Adipocyte (in vitro differentiated cells): ENCODE measurements around the gene RELN.
"Not testable (repeated sequence)": the region's sequence is repeated elsewhere in the genome, so short reads cannot be mapped to it uniquely, and the experiment has no call there.

ENCODE experiments used
- DNase-seq: peaks from one replicate; pipeline ENCODE4 v3.0.0-alpha.2; 2015; ENCODE audit warnings: low read depth
- H3K27me3 ChIP-seq: replicated peaks from 2 replicates; pipeline ENCODE4 v1.7.0; 2013; ENCODE audit warnings: mild to moderate bottlenecking, low read length, moderate library complexity; ENCODE audit not compliant: control insufficient read depth, insufficient read depth
- H3K36me3 ChIP-seq: 2 replicates; pipeline ENCODE4 v1.7.0; 2013; ENCODE audit warnings: low read length, mild to moderate bottlenecking, moderate library complexity; ENCODE audit not compliant: control insufficient read depth, insufficient read depth, severe bottlenecking
- H3K4me1 ChIP-seq: 2 replicates; pipeline ENCODE4 v1.7.0; 2013; ENCODE audit warnings: mild to moderate bottlenecking, low read length, moderate library complexity; ENCODE audit not compliant: control insufficient read depth, insufficient read depth
- H3K4me3 ChIP-seq: 2 replicates; pipeline ENCODE4 v1.7.0; 2013; ENCODE audit warnings: mild to moderate bottlenecking, low read length, moderate library complexity
- H3K9ac ChIP-seq: 2 replicates; pipeline ENCODE4 v1.7.0; 2013; ENCODE audit warnings: mild to moderate bottlenecking, low read length, moderate library complexity
- H3K9me3 ChIP-seq: 2 replicates; pipeline ENCODE4 v1.7.0; 2013; ENCODE audit warnings: mild to moderate bottlenecking, low read length, moderate library complexity; ENCODE audit not compliant: control insufficient read depth

Gene RELN

DNA sequence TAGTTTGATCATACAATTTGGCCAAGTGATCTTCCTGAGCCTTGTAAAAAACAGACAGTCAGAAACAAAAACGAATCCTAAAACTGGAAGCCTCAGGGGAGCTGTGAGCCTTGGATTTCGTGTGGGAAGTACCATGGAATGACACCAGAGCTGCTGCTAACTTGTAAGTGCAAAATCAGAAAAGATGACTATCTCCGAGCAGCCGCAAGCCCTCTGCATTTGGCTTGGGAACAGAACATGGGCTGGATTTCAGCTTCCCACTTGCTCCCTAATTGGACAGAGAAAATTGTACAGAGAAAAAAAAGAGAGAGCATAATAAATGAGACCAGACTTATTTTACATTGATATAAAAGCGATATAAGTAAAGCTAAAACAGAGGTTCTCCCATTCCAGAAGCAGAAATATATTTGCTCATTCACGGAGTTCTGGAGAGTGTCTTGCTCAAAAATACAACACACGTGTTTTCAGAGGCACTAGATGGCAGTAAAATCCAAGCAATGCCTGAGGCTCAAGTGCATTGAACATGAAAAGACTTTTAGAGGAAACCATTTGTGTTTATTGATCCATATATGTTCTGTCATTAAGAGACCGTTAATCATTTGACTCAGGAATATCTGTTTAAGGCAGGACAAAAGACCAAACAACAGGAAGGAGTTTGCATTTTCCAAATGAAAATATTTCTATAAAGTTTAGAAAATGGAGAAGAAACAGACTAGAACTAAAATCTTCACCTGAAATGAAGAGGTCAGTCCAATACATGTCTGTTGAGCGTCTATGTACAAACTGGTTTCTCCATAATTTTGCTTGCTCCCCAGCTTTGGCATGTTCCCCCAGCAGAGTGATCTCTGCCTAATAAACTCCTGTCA lies 465.2 kb downstream of the RELN start:
- H3K27me3 ChIP-seq: no peaks in the 10 kb centered on the region
- peak overlapping the region; percentile 41 for H3K9ac ChIP-seq
- H3K9me3 ChIP-seq: no peaks in the 10 kb centered on the region
- DNase-seq: peak; percentile 67
- H3K4me3 ChIP-seq: peak overlapping the region; percentile 71
- peaks cover 14% of the 10 kb centered on the region for H3K4me1 ChIP-seq
- H3K36me3 ChIP-seq: no peaks in the 10 kb centered on the region

DNA sequence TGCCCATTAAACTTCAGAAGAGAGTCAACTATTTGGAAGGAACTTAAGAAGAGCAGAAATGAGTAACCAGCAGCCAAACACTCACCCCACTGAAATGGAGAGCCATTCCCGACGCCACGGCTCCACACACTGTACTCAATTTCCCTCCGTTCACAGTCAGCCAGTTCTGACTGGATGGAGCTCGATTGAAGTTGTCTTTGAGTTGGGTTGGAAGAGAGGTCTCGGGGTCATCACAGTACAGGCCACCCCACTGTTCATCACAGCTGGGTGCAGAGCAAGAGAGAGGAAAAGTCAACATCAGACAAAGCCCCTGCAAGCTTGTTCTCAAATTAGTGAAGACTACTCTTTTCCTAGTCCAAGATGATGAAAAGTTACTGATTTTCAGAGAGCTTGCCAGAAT lies 467.5 kb downstream of the RELN start:
- no peaks in the 10 kb centered on the region for H3K36me3 ChIP-seq

GRCh38 chr7:103504505-103505135 lies 484.8 kb downstream of the RELN start:
- peaks cover 10% of the 10 kb centered on the region for H3K4me1 ChIP-seq
- no peak overlapping the region for H3K4me3 ChIP-seq
- DNase-seq: no peak
- no peaks in the 10 kb centered on the region for H3K36me3 ChIP-seq
- H3K27me3 ChIP-seq: no peaks in the 10 kb centered on the region
- H3K9ac ChIP-seq: no peak overlapping the region
- no peaks in the 10 kb centered on the region for H3K9me3 ChIP-seq

More for the DNA sequence above, 467.5 kb downstream of the RELN start:
- DNase-seq: no peak
- H3K4me3 ChIP-seq: no peak overlapping the region
- no peaks in the 10 kb centered on the region for H3K27me3 ChIP-seq
- H3K4me1 ChIP-seq: peaks cover 14% of the 10 kb centered on the region
- H3K9me3 ChIP-seq: no peaks in the 10 kb centered on the region
- no peak overlapping the region for H3K9ac ChIP-seq

DNA sequence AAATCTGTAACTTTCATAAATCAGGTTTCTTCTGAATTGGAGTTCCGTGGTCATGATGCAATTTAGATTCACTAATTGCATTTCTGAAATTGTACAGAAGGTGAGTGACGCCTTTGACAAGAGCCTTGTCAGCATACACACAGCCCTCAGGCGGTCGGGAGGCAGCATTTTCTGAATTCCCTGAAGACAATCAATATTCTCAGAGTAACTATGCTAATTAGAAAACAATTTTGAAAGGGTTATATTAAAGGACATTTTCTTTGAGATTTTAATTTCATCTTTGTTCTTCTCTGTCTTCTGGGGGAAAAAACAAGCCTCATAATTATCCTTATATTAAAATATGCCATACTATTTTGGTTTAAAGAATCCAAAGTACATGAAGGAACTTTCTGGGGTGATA lies 488.3 kb downstream of the RELN start:
- Histone ChIP-seq H3K9ac (no peak overlapping the region), H3K27me3 (no peaks in the 10 kb centered on the region)

GRCh38 chr7:103499976-103500375 lies 489.5 kb downstream of the RELN start:
- Histone ChIP-seq H3K9me3 (no peaks in the 10 kb centered on the region), H3K9ac (no peak overlapping the region), H3K4me1 (peaks cover 23% of the 10 kb centered on the region), H3K27me3 (no peaks in the 10 kb centered on the region), H3K4me3 (no peak overlapping the region), H3K36me3 (no peaks in the 10 kb centered on the region)
- peak; percentile 23 for DNase-seq

More for the DNA sequence above, 488.3 kb downstream of the RELN start:
- no peak overlapping the region for H3K4me3 ChIP-seq
- no peaks in the 10 kb centered on the region for H3K9me3 ChIP-seq
- H3K4me1 ChIP-seq: peaks cover 16% of the 10 kb centered on the region
- no peaks in the 10 kb centered on the region for H3K36me3 ChIP-seq
- no peak for DNase-seq

- H3K36me3 ChIP-seq: peaks cover 23% of the 10 kb centered on the region
- no peaks in the 10 kb centered on the region for H3K9me3 ChIP-seq
- H3K9ac ChIP-seq: no peak overlapping the region
- H3K4me3 ChIP-seq: no peak overlapping the region
- no peak for DNase-seq
- H3K4me1 ChIP-seq: no peaks in the 10 kb centered on the region
- no peaks in the 10 kb centered on the region for H3K27me3 ChIP-seq
Observed at GRCh38 chr7:103487419-103487818, 502.0 kb downstream of the RELN start.

DNA sequence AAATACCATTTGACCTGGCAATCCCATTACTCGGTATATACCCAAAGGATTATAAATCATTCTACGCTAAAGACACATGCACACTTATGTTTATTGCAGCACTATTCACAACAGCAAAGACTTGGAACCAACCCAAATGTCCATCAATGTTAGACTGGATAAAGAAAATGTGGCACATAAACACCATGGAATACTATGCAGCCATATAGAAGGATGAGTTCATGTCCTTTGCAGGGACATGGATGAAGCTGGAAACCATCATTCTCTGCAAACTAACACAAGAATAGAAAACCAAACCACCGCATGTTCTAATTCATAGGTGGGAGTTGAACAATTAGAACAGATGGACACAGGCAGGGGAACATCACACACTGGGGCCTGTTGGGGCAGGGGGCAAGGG lies 502.6 kb downstream of the RELN start:
- not testable (repeated sequence) for H3K4me3 ChIP-seq, H3K9ac ChIP-seq, DNase-seq, H3K4me1 ChIP-seq, H3K27me3 ChIP-seq, H3K9me3 ChIP-seq
- peaks cover 25% of the 10 kb centered on the region for H3K36me3 ChIP-seq

DNA sequence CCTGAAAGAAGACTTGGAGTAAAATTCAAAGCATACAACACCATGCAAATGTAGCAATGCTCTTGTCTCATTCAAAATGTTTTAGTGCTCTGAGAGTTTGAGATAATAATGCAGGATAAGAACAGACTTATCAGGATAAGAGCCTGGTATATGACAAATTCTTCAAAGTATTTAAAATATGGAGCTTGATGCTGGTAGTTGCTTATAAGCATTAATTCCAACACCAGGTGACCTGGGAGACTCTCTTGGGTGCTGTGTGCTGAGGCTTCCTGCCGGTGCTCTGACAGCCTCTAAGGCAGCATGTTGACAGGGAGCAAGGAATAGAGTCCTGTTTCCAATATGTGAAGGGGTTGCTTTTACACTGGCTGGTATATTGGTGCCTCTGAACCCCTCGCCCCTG lies 508.7 kb downstream of the RELN start:
- no peaks in the 10 kb centered on the region for H3K27me3 ChIP-seq
- no peak for DNase-seq
- H3K9ac ChIP-seq: no peak overlapping the region
- H3K36me3 ChIP-seq: peaks cover 6% of the 10 kb centered on the region
- no peaks in the 10 kb centered on the region for H3K4me1 ChIP-seq
- H3K4me3 ChIP-seq: no peak overlapping the region
- H3K9me3 ChIP-seq: no peaks in the 10 kb centered on the region

DNA sequence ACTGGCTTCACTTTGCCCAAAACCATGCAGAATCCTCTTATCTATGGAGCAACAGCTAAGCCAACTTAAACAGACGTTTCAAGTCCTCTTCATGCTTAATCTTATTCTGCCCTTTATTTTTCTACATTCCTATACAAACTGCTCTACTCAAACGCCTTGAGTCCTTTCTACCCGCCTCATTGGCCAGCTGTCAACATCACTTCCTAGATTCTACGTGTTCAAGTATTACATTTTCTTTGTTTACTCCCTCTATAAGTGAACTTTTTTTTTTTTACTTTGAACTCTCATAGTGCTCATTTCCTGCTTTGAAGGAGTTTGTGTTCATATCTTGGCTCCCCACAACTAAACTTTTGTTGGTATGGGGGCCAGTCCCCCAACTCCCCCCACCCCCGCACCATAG lies 514.5 kb downstream of the RELN start:
- no peak overlapping the region for H3K4me3 ChIP-seq
- no peaks in the 10 kb centered on the region for H3K4me1 ChIP-seq
- H3K9ac ChIP-seq: no peak overlapping the region
- H3K9me3 ChIP-seq: no peaks in the 10 kb centered on the region
- DNase-seq: no peak
- H3K27me3 ChIP-seq: no peaks in the 10 kb centered on the region
- no peaks in the 10 kb centered on the region for H3K36me3 ChIP-seq

GRCh38 chr7:103469095-103469948 lies 520.1 kb downstream of the RELN start:
- Histone ChIP-seq H3K9me3 (no peaks in the 10 kb centered on the region), H3K4me1 (no peaks in the 10 kb centered on the region), H3K36me3 (no peaks in the 10 kb centered on the region), H3K27me3 (no peaks in the 10 kb centered on the region), H3K4me3 (no peak overlapping the region), H3K9ac (no peak overlapping the region)
- no peak for DNase-seq

- Histone ChIP-seq H3K9ac (no peak overlapping the region), H3K9me3 (no peaks in the 10 kb centered on the region), H3K27me3 (no peaks in the 10 kb centered on the region), H3K4me1 (no peaks in the 10 kb centered on the region), H3K4me3 (no peak overlapping the region), H3K36me3 (no peaks in the 10 kb centered on the region)
- no peak for DNase-seq
Observed at GRCh38 chr7:103466814-103467213, 522.6 kb downstream of the RELN start.
